Activated B cell treated with CpG ODN at 0.5 μM for 24 hours (primary cell): ENCODE results near the gene NR2F6. TPM values are rescaled to one million over a fixed set of nuclear protein-coding genes. Genes with fewer than 3 reads are reported as not detected.

Experiments used
- ATAC-seq: fragments of 200-7000 bp; cut with Tn5 transposase; one replicate; pipeline ENCODE4 v1.10.0; 2021; ENCODE audit warnings: low read depth, mild to moderate bottlenecking, moderate library complexity
- CTCF ChIA-PET: fragments of 350-600 bp; sonication (Branson Sonifier 250); formaldehyde crosslinking; loops from one replicate; lab custom pipeline; 2021; ENCODE audit warnings: antibody characterized with exemption; lab: Charles Lee
- POLR2A ChIA-PET: fragments of 350-600 bp; sonication (Branson Sonifier 250); formaldehyde crosslinking; loops from one replicate; lab custom pipeline; 2021; ENCODE audit warnings: antibody characterized with exemption; lab: Charles Lee
- DNase-seq: peaks from one replicate; pipeline ENCODE4 v3.0.0; 2022
- H3K27ac Mint-ChIP-seq: one replicate; pipeline ENCODE4 v1.8.0; 2020; ENCODE audit warnings: mixed read lengths
- H3K27me3 Mint-ChIP-seq: one replicate; pipeline ENCODE4 v1.8.0; 2021; ENCODE audit warnings: mixed read lengths
- H3K36me3 Mint-ChIP-seq: one replicate; pipeline ENCODE4 v1.8.0; 2021; ENCODE audit warnings: low read depth, mixed read lengths
- H3K4me1 Mint-ChIP-seq: one replicate; pipeline ENCODE4 v1.8.0; 2021; ENCODE audit warnings: mixed read lengths
- H3K4me3 Mint-ChIP-seq: one replicate; pipeline ENCODE4 v1.8.0; 2020; ENCODE audit warnings: mild to moderate bottlenecking, mixed read lengths
- H3K9me3 Mint-ChIP-seq: one replicate; pipeline ENCODE4 v1.8.0; 2020; ENCODE audit warnings: mixed read lengths
- CTCF ChIP-seq: fragments of 200-600 bp; IDR thresholded peaks from one replicate; pipeline ENCODE4 v1.8.0; 2022; ENCODE audit warnings: antibody characterized with exemption, mild to moderate bottlenecking
- intact Hi-C: fragments of 100-400 bp; cut with micrococcal nuclease; formaldehyde crosslinking; loops from one replicate; pipeline ENCODE4 v1.15.1; 2024
- total RNA-seq: library from RNA; stranded (reverse); gene quantifications from 2 replicates; pipeline ENCODE4 v1.2.3, GENCODE V29; 2022

The NR2F6 gene
- total RNA-seq, 1 donor from 2014 or later = 4.3 TPM

- POLR2A ChIA-PET = interaction anchor here (1.6 kb wide), 1 partner anchor 10 kb away, joined by 4 read pairs; no protein-coding TSS in a partner anchor
- Mint-ChIP-seq H3K4me1 (no peaks in the 10 kb centered on the region), H3K27ac (no peak overlapping the region), H3K4me3 (no peak overlapping the region), H3K36me3 (no peaks in the 10 kb centered on the region), H3K9me3 (no peaks in the 10 kb centered on the region), H3K27me3 (no peaks in the 10 kb centered on the region)
- CTCF ChIA-PET = interaction anchor here (1.7 to 2.7 kb wide), 2 partner anchors 10 to 14 kb away, joined by 5 to 13 read pairs; no protein-coding TSS in a partner anchor
- TF ChIP-seq CTCF = no peak
- intact Hi-C loops = no loop called here
- DNase-seq (no peak), ATAC-seq (no peak)
Observed at GRCh38 chr19:17249887-17250548, 4.3 kb upstream of the NR2F6 start.

- CTCF ChIA-PET = interaction anchor here (1.7 to 2.7 kb wide), 2 partner anchors 12 kb away, joined by 5 to 13 read pairs; no protein-coding TSS in a partner anchor
- no peaks in the 10 kb centered on the region for H3K27me3 Mint-ChIP-seq
- peaks cover 3% of the 10 kb centered on the region for H3K4me1 Mint-ChIP-seq
- no peak overlapping the region for H3K4me3 Mint-ChIP-seq
- TF ChIP-seq CTCF = no peak
- DNase-seq (no peak), ATAC-seq (no peak)
- H3K9me3 Mint-ChIP-seq = no peaks in the 10 kb centered on the region
- POLR2A ChIA-PET = interaction anchor here (0.6 to 1.9 kb wide), 3 partner anchors 12 to 28 kb away, joined by 3 to 6 read pairs (median 5); partner anchors contain the start of gene OCEL1
- H3K36me3 Mint-ChIP-seq = no peaks in the 10 kb centered on the region
- H3K27ac Mint-ChIP-seq = no peak overlapping the region
- intact Hi-C loops = no loop called here
Observed at GRCh38 chr19:17248011-17248776, 2.5 kb upstream of the NR2F6 start.

GRCh38 chr19:17246681-17247425 lies 1.1 kb upstream of the NR2F6 start:
- no peak overlapping the region for H3K27ac Mint-ChIP-seq
- CTCF ChIA-PET = no interaction called here
- H3K27me3 Mint-ChIP-seq = no peaks in the 10 kb centered on the region
- H3K4me3 Mint-ChIP-seq = peak overlapping the region; percentile 92
- no peak for TF ChIP-seq CTCF
- no peak for DNase-seq
- H3K36me3 Mint-ChIP-seq = no peaks in the 10 kb centered on the region
- intact Hi-C loops = loop anchor here (1.0 to 2.0 kb wide), 3 partner anchors 12 to 21 kb away; partner anchors contain the start of genes BABAM1 and OCEL1
- H3K9me3 Mint-ChIP-seq = no peaks in the 10 kb centered on the region
- peaks cover 13% of the 10 kb centered on the region for H3K4me1 Mint-ChIP-seq
- ATAC-seq = no peak
- POLR2A ChIA-PET = interaction anchor here (1.0 kb wide), 1 partner anchor 14 kb away, joined by 3 read pairs; no protein-coding TSS in a partner anchor

GRCh38 chr19:17244618-17245534 lies 843 bp downstream of the NR2F6 start:
- DNase-seq (no peak), ATAC-seq (no peak)
- H3K27ac Mint-ChIP-seq = no peak overlapping the region
- H3K36me3 Mint-ChIP-seq = no peaks in the 10 kb centered on the region
- no peak for TF ChIP-seq CTCF
- H3K4me1 Mint-ChIP-seq = peaks cover 13% of the 10 kb centered on the region
- ChIA-PET CTCF (interaction anchor here (1.0 kb wide), 1 partner anchor 9 kb away, joined by 3 read pairs; no protein-coding TSS in a partner anchor), POLR2A (interaction anchor here (0.6 to 2.9 kb wide), 6 partner anchors 9 to 743 kb away, joined by 3 to 16 read pairs (median 5); partner anchors contain the start of genes OCEL1 and USE1)
- no peaks in the 10 kb centered on the region for H3K9me3 Mint-ChIP-seq
- H3K4me3 Mint-ChIP-seq = peak overlapping the region; percentile 65
- H3K27me3 Mint-ChIP-seq = no peaks in the 10 kb centered on the region
- intact Hi-C loops = no loop called here
